ENCODE data around the gene RRM2.
A peak's percentile ranks its signal among the peaks of the same experiment; 100 is the strongest.
"Not testable (repeated sequence)": the region's sequence is repeated elsewhere in the genome, so short reads cannot be mapped to it uniquely, and the experiment has no call there.

Gene RRM2

GRCh38 chr2:10097352-10098148 is 25.0 kb upstream of the RRM2 start:
- peak; percentile 89 for DNase-seq (ENCODE audit: extremely low spot score)
- ChIA-PET POLR2A (interaction anchor here (0.9 to 1.2 kb wide), 2 partner anchors 25 to 350 kb away, joined by 3 read pairs; partner anchors contain the start of gene ODC1), CTCF (interaction anchor here (0.6 to 3.6 kb wide), 15 partner anchors 10 to 462 kb away, joined by 3 to 46 read pairs (median 5); partner anchors contain the start of gene CYS1)
- TF ChIP-seq SUZ12 (IDR thresholded peaks at IDR 0.05) (no peak), ELF4 (IDR thresholded peaks at IDR 0.05) (no peak), ZNF384 (IDR thresholded peaks at IDR 0.05) (no peak), PKNOX1 (IDR thresholded peaks at IDR 0.05) (no peak), HDGF (IDR thresholded peaks at IDR 0.05; ENCODE audit: borderline replicate concordance) (no peak), L3MBTL2 (conservative IDR thresholded peaks at IDR 0.05) (no peak), ARNT (IDR thresholded peaks at IDR 0.05) (no peak), BHLHE40 (IDR thresholded peaks at IDR 0.05; ENCODE audit: borderline replicate concordance) (no peak)

- no peak for DNase-seq (ENCODE audit: extremely low spot score)
- CTCF ChIA-PET, result interaction anchor here (1.0 kb wide), 1 partner anchor 13 kb away, joined by 3 read pairs; no protein-coding TSS in a partner anchor
- POLR2A ChIA-PET, result no interaction called here
- TF ChIP-seq LEF1 (IDR thresholded peaks at IDR 0.05; ENCODE audit: borderline replicate concordance) (no peak), ARNT (IDR thresholded peaks at IDR 0.05) (no peak), BHLHE40 (IDR thresholded peaks at IDR 0.05; ENCODE audit: borderline replicate concordance) (no peak), SP1 (IDR thresholded peaks at IDR 0.05) (no peak), CTBP1 (IDR thresholded peaks at IDR 0.05; ENCODE audit: borderline replicate concordance) (no peak), TARDBP (IDR thresholded peaks at IDR 0.05) (no peak), SUZ12 (IDR thresholded peaks at IDR 0.05) (no peak), HDGF (IDR thresholded peaks at IDR 0.05; ENCODE audit: borderline replicate concordance) (no peak), ZNF384 (IDR thresholded peaks at IDR 0.05) (no peak), L3MBTL2 (conservative IDR thresholded peaks at IDR 0.05) (no peak), PKNOX1 (IDR thresholded peaks at IDR 0.05) (no peak), ELF4 (IDR thresholded peaks at IDR 0.05) (no peak), NFRKB (IDR thresholded peaks at IDR 0.05) (no peak), FOXM1 (IDR thresholded peaks at IDR 0.05; ENCODE audit: borderline replicate concordance) (no peak), FOXA1 (IDR thresholded peaks at IDR 0.05) (no peak), FOXK2 (IDR thresholded peaks at IDR 0.05) (no peak)
Measured at GRCh38 chr2:10101491-10101890, 21.0 kb upstream of the RRM2 start.

GRCh38 chr2:10103179-10103578 is 19.4 kb upstream of the RRM2 start:
- TF ChIP-seq ELF4 (IDR thresholded peaks at IDR 0.05), result no peak
- TF ChIP-seq HDGF (IDR thresholded peaks at IDR 0.05; ENCODE audit: borderline replicate concordance), result no peak
- TF ChIP-seq FOXK2 (IDR thresholded peaks at IDR 0.05), result no peak
- no peak for TF ChIP-seq ARNT (IDR thresholded peaks at IDR 0.05)
- no peak for TF ChIP-seq FOXM1 (IDR thresholded peaks at IDR 0.05; ENCODE audit: borderline replicate concordance)
- TF ChIP-seq BHLHE40 (IDR thresholded peaks at IDR 0.05; ENCODE audit: borderline replicate concordance), result no peak
- CTCF ChIA-PET, result interaction anchor here (1.2 to 1.3 kb wide), 2 partner anchors 25 to 30 kb away, joined by 4 read pairs; no protein-coding TSS in a partner anchor
- DNase-seq (ENCODE audit: extremely low spot score), result no peak
- POLR2A ChIA-PET, result no interaction called here

- not testable (repeated sequence) for DNase-seq (ENCODE audit: extremely low spot score)
- ChIA-PET POLR2A (interaction anchor here (0.8 kb wide), 1 partner anchor 13 kb away, joined by 3 read pairs; no protein-coding TSS in a partner anchor), CTCF (interaction anchor here (1.6 kb wide), 1 partner anchor 32 kb away, joined by 4 read pairs; no protein-coding TSS in a partner anchor)
Measured at GRCh38 chr2:10104906-10105305, 17.6 kb upstream of the RRM2 start.

- no peak for DNase-seq (ENCODE audit: extremely low spot score)
- TF ChIP-seq LEF1 (IDR thresholded peaks at IDR 0.05; ENCODE audit: borderline replicate concordance) (no peak), ELF4 (IDR thresholded peaks at IDR 0.05) (no peak), PKNOX1 (IDR thresholded peaks at IDR 0.05) (no peak)
- CTCF ChIA-PET, result no interaction called here
- POLR2A ChIA-PET, result no interaction called here
Measured at GRCh38 chr2:10109311-10109710, 13.2 kb upstream of the RRM2 start.

- CTCF ChIA-PET, result interaction anchor here (0.7 kb wide), 1 partner anchor 348 kb away, joined by 5 read pairs; no protein-coding TSS in a partner anchor
Measured at GRCh38 chr2:10119027-10119325, 3.6 kb upstream of the RRM2 start.

More at GRCh38 chr2:10119027-10119325, 3.6 kb upstream of the RRM2 start:
- POLR2A ChIA-PET, result interaction anchor here (1.5 kb wide), 1 partner anchor 36 kb away, joined by 3 read pairs; no protein-coding TSS in a partner anchor
- no peak for DNase-seq (ENCODE audit: extremely low spot score)
- TF ChIP-seq SP1 (IDR thresholded peaks at IDR 0.05), result no peak
- TF ChIP-seq ARNT (IDR thresholded peaks at IDR 0.05), result no peak
- TF ChIP-seq LEF1 (IDR thresholded peaks at IDR 0.05; ENCODE audit: borderline replicate concordance), result no peak
- no peak for TF ChIP-seq PKNOX1 (IDR thresholded peaks at IDR 0.05)
- TF ChIP-seq FOXA1 (IDR thresholded peaks at IDR 0.05), result no peak
- TF ChIP-seq BHLHE40 (IDR thresholded peaks at IDR 0.05; ENCODE audit: borderline replicate concordance), result no peak
- TF ChIP-seq NFRKB (IDR thresholded peaks at IDR 0.05), result no peak
- no peak for TF ChIP-seq FOXM1 (IDR thresholded peaks at IDR 0.05; ENCODE audit: borderline replicate concordance)
- TF ChIP-seq TARDBP (IDR thresholded peaks at IDR 0.05), result no peak
- TF ChIP-seq CTBP1 (IDR thresholded peaks at IDR 0.05; ENCODE audit: borderline replicate concordance), result no peak
- TF ChIP-seq ZNF384 (IDR thresholded peaks at IDR 0.05), result no peak
- TF ChIP-seq FOXK2 (IDR thresholded peaks at IDR 0.05), result no peak
- no peak for TF ChIP-seq HDGF (IDR thresholded peaks at IDR 0.05; ENCODE audit: borderline replicate concordance)

Data from HEK293T (cell line).